H9 (cell line): ENCODE data around the gene DNAH11. TPM values are rescaled to one million over a fixed set of nuclear protein-coding genes. Genes with fewer than 3 reads are reported as not detected.

ENCODE experiments used
- DNase-seq: peaks from one replicate; pipeline ENCODE4 v3.0.0-alpha.2; 2017
- H2AFZ ChIP-seq: one replicate; pipeline ENCODE4 v1.6.1; 2013; ENCODE audit warnings: mild to moderate bottlenecking, low read length, control low read depth, moderate library complexity
- H2AK5ac ChIP-seq: 2 replicates; pipeline ENCODE4 v1.6.1; 2013; ENCODE audit warnings: low read length, control low read depth, mixed read lengths; ENCODE audit not compliant: insufficient read length
- H2BK120ac ChIP-seq: one replicate; pipeline ENCODE4 v1.6.1; 2013; ENCODE audit warnings: low read depth, mild to moderate bottlenecking, low read length, control low read depth, inconsistent platforms; ENCODE audit not compliant: poor library complexity, severe bottlenecking
- H2BK12ac ChIP-seq: 2 replicates; pipeline ENCODE4 v1.6.1; 2013; ENCODE audit warnings: low read length, control low read depth, mixed read lengths, low read depth; ENCODE audit not compliant: insufficient read length
- H2BK15ac ChIP-seq: 2 replicates; pipeline ENCODE4 v1.6.1; 2013; ENCODE audit warnings: low read depth, low read length, control low read depth
- H2BK20ac ChIP-seq: one replicate; pipeline ENCODE4 v1.6.1; 2013; ENCODE audit warnings: low read depth, mild to moderate bottlenecking, low read length, control low read depth, inconsistent platforms; ENCODE audit not compliant: poor library complexity, severe bottlenecking
- H2BK5ac ChIP-seq: 2 replicates; pipeline ENCODE4 v1.6.1; 2013; ENCODE audit warnings: low read length, control low read depth, mixed read lengths; ENCODE audit not compliant: insufficient read length
- H3K14ac ChIP-seq: 2 replicates; pipeline ENCODE4 v1.6.1; 2013; ENCODE audit warnings: low read length, control low read depth; ENCODE audit not compliant: insufficient read depth
- H3K18ac ChIP-seq: 2 replicates; pipeline ENCODE4 v1.6.1; 2013; ENCODE audit warnings: low read depth, mild to moderate bottlenecking, mixed read lengths, low read length, control low read depth; ENCODE audit not compliant: insufficient read length
- H3K23ac ChIP-seq: 2 replicates; pipeline ENCODE4 v1.6.1; 2013; ENCODE audit warnings: low read length, control low read depth, mixed read lengths, low read depth; ENCODE audit not compliant: insufficient read length
- H3K23me2 ChIP-seq: 2 replicates; pipeline ENCODE4 v1.6.1; 2013; ENCODE audit warnings: low read depth, mild to moderate bottlenecking, mixed read lengths, low read length, control low read depth; ENCODE audit not compliant: insufficient read length, poor library complexity, severe bottlenecking
- H3K27ac ChIP-seq: 2 replicates; pipeline ENCODE4 v1.5.1; 2013; ENCODE audit warnings: low read length, control low read depth, mixed read lengths, low read depth; ENCODE audit not compliant: insufficient read length
- H3K27me3 ChIP-seq: 2 replicates; pipeline ENCODE4 v1.6.1; 2013; ENCODE audit warnings: low read length, control low read depth, inconsistent platforms; ENCODE audit not compliant: insufficient read depth
- H3K4ac ChIP-seq: 2 replicates; pipeline ENCODE4 v1.6.1; 2013; ENCODE audit warnings: low read depth, mild to moderate bottlenecking, control low read depth, inconsistent platforms, low read length, moderate library complexity
- H3K4me1 ChIP-seq: 2 replicates; pipeline ENCODE4 v1.6.1; 2013; ENCODE audit warnings: low read length, control low read depth, inconsistent platforms; ENCODE audit not compliant: insufficient read depth
- H3K4me2 ChIP-seq: 2 replicates; pipeline ENCODE4 v1.6.1; 2013; ENCODE audit warnings: low read length, control low read depth, mixed read lengths; ENCODE audit not compliant: insufficient read length, insufficient read depth
- H3K56ac ChIP-seq: 2 replicates; pipeline ENCODE4 v1.6.1; 2013; ENCODE audit warnings: low read depth, mild to moderate bottlenecking, mixed read lengths, low read length, control low read depth; ENCODE audit not compliant: insufficient read length
- H3K79me1 ChIP-seq: 2 replicates; pipeline ENCODE4 v1.6.1; 2013; ENCODE audit warnings: low read depth, mild to moderate bottlenecking, moderate library complexity, low read length, control low read depth, inconsistent platforms; ENCODE audit not compliant: insufficient read depth, poor library complexity, severe bottlenecking
- H3K79me2 ChIP-seq: 2 replicates; pipeline ENCODE4 v1.6.1; 2013; ENCODE audit warnings: low read length, control low read depth, inconsistent platforms; ENCODE audit not compliant: insufficient read depth
- H3K9ac ChIP-seq: 2 replicates; pipeline ENCODE4 v1.6.1; 2013; ENCODE audit warnings: low read length, control low read depth, mixed read lengths; ENCODE audit not compliant: insufficient read length; ENCODE audit errors: extremely low read depth
- H3K9me3 ChIP-seq: one replicate; pipeline ENCODE4 v1.6.1; 2013; ENCODE audit warnings: low read depth, low read length, inconsistent platforms; ENCODE audit not compliant: control insufficient read depth
- H3T11ph ChIP-seq: one replicate; pipeline ENCODE4 v1.6.1; 2013; ENCODE audit warnings: mild to moderate bottlenecking, low read length, control low read depth, inconsistent platforms
- H4K20me1 ChIP-seq: one replicate; pipeline ENCODE4 v1.6.1; 2013; ENCODE audit not compliant: control insufficient read depth, insufficient read length, insufficient read depth
- H4K5ac ChIP-seq: 2 replicates; pipeline ENCODE4 v1.6.1; 2013; ENCODE audit warnings: low read depth, mild to moderate bottlenecking, mixed read lengths, low read length, control low read depth; ENCODE audit not compliant: insufficient read length
- H4K8ac ChIP-seq: replicated peaks from 2 replicates; pipeline ENCODE4 v1.6.1; 2013; ENCODE audit warnings: low read length, control low read depth, mixed read lengths, low read depth; ENCODE audit not compliant: insufficient read length
- H4K91ac ChIP-seq: 2 replicates; pipeline ENCODE4 v1.6.1; 2013; ENCODE audit warnings: low read depth, mild to moderate bottlenecking, moderate library complexity, mixed read lengths, low read length, control low read depth; ENCODE audit not compliant: insufficient read length
- H3K27ac Mint-ChIP-seq, 3 experiments: 2 replicates in 2 of 3; 3 replicates in 1 of 3; pipeline ENCODE4 v1.8.0; 2020 to 2021; ENCODE audit warnings: mixed read lengths in 3 of 3, mild to moderate bottlenecking in 1 of 3, moderate library complexity in 1 of 3
- H3K27me3 Mint-ChIP-seq: 2 replicates; pipeline ENCODE4 v1.8.0; 2021; ENCODE audit warnings: low read depth, mild to moderate bottlenecking, moderate library complexity, mixed read lengths
- H3K36me3 Mint-ChIP-seq, 3 experiments: 2 replicates in 2 of 3; 3 replicates in 1 of 3; pipeline ENCODE4 v1.8.0; 2020 to 2021; ENCODE audit warnings: low read depth in 3 of 3, mixed read lengths in 3 of 3; ENCODE audit not compliant: insufficient read depth in 1 of 3
- H3K4me1 Mint-ChIP-seq, 2 experiments: 2 replicates each; pipeline ENCODE4 v1.8.0; 2020; ENCODE audit warnings: mixed read lengths in 2 of 2
- H3K4me3 Mint-ChIP-seq, 2 experiments: 2 replicates in 1 of 2; 3 replicates in 1 of 2; pipeline ENCODE4 v1.8.0; 2020 to 2021; ENCODE audit warnings: mild to moderate bottlenecking in 2 of 2, mixed read lengths in 2 of 2, moderate library complexity in 1 of 2
- H3K9me3 Mint-ChIP-seq, 2 experiments: 2 replicates in 1 of 2; 3 replicates in 1 of 2; pipeline ENCODE4 v1.8.0; 2020; ENCODE audit warnings: mild to moderate bottlenecking in 2 of 2, mixed read lengths in 2 of 2, moderate library complexity in 1 of 2
- CTCF ChIP-seq: fragments of 200-600 bp; sonication (generic); conservative IDR thresholded peaks from 3 replicates; pipeline ENCODE4 v1.8.0; 2021; ENCODE audit warnings: antibody characterized with exemption, mild to moderate bottlenecking
- WGBS: extraction: QIAGEN DNeasy Blood & Tissue Kit; methylation state at CpG from one replicate; pipeline ENCODE4 v1.1.7; 2013; ENCODE audit warnings: missing lambda C conversion rate, low lambda C conversion rate, mixed read lengths; ENCODE audit not compliant: insufficient read length; ENCODE audit errors: extremely low coverage; 5-methylcytosine and 5-hydroxymethylcytosine counted together
- total RNA-seq: library from RNA; stranded (reverse); gene quantifications from 2 replicates; pipeline ENCODE4 v1.2.1, GENCODE V29; 2021

Gene DNAH11
- total RNA-seq, 1 experiment from 2014 or later: 2.5 TPM

- no peak overlapping the region for H3K27ac ChIP-seq
- no peak overlapping the region for H3K4ac ChIP-seq
- no peak overlapping the region for H2AFZ ChIP-seq
- H3K4me1 ChIP-seq: peaks cover 4% of the 10 kb centered on the region; the same call in 1 of the 2 replicates
- Mint-ChIP-seq H3K4me1 (peaks cover 8 to 9% of the 10 kb centered on the region in 2 experiments), H3K27me3 (no peaks in the 10 kb centered on the region), H3K36me3 (no peaks in the 10 kb centered on the region), H3K27ac (no peak overlapping the region; a peak in 1 of 7 replicates), H3K9me3 (no peaks in the 10 kb centered on the region), H3K4me3 (no peak overlapping the region)
- H3K4me2 ChIP-seq: no peak overlapping the region
- H2BK5ac ChIP-seq: no peak overlapping the region
- no peaks in the 10 kb centered on the region for H3K79me2 ChIP-seq
- H3K56ac ChIP-seq: no peak overlapping the region
- no peak overlapping the region for H4K91ac ChIP-seq
- TF ChIP-seq CTCF: no peak
- peak; percentile 33 for DNase-seq
- no peak overlapping the region for H2AK5ac ChIP-seq
- no peak overlapping the region for H3T11ph ChIP-seq
- H2BK20ac ChIP-seq: no peak overlapping the region
- no peak overlapping the region for H2BK15ac ChIP-seq
- no CpG with 5 or more reads among the region's 9 CpGs for WGBS
- H3K9me3 ChIP-seq: no peaks in the 10 kb centered on the region
- H4K5ac ChIP-seq: no peak overlapping the region
- H2BK12ac ChIP-seq: no peak overlapping the region
- H3K14ac ChIP-seq: no peak overlapping the region
- no peaks in the 10 kb centered on the region for H3K27me3 ChIP-seq
- no peak overlapping the region for H3K23ac ChIP-seq
- no peaks in the 10 kb centered on the region for H4K20me1 ChIP-seq
- no peaks in the 10 kb centered on the region for H3K79me1 ChIP-seq
- no peaks in the 10 kb centered on the region for H3K23me2 ChIP-seq
- no peak overlapping the region for H4K8ac ChIP-seq
- H3K18ac ChIP-seq: no peak overlapping the region
- H2BK120ac ChIP-seq: no peak overlapping the region
- H3K9ac ChIP-seq: no peak overlapping the region
Observed at GRCh38 chr7:21749378-21749777, 206.5 kb downstream of the DNAH11 start.
